Mucosa of stomach (tissue), 1 donor: ENCODE results near the gene NCKAP5.

ENCODE experiments used
- H3K27me3 ChIP-seq: one replicate; pipeline ENCODE4 v1.7.0; 2013; ENCODE audit warnings: mild to moderate bottlenecking, low read length; ENCODE audit not compliant: control insufficient read depth, insufficient read depth
- H3K36me3 ChIP-seq: one replicate; pipeline ENCODE4 v1.7.0; 2013; ENCODE audit warnings: low read length; ENCODE audit not compliant: control insufficient read depth, insufficient read depth
- H3K4me1 ChIP-seq: one replicate; pipeline ENCODE4 v1.7.0; 2013; ENCODE audit warnings: mild to moderate bottlenecking, low read length; ENCODE audit not compliant: control insufficient read depth, insufficient read depth
- H3K4me3 ChIP-seq: one replicate; pipeline ENCODE4 v1.7.0; 2013; ENCODE audit warnings: low read length
- H3K9ac ChIP-seq: one replicate; pipeline ENCODE4 v1.7.0; 2013; ENCODE audit warnings: mild to moderate bottlenecking, low read length, moderate library complexity
- H3K9me3 ChIP-seq: one replicate; pipeline ENCODE4 v1.7.0; 2013; ENCODE audit warnings: mild to moderate bottlenecking, low read length, moderate library complexity; ENCODE audit not compliant: control insufficient read depth
- donor health status: Pancreatic carcinoma.

NCKAP5 gene

DNA sequence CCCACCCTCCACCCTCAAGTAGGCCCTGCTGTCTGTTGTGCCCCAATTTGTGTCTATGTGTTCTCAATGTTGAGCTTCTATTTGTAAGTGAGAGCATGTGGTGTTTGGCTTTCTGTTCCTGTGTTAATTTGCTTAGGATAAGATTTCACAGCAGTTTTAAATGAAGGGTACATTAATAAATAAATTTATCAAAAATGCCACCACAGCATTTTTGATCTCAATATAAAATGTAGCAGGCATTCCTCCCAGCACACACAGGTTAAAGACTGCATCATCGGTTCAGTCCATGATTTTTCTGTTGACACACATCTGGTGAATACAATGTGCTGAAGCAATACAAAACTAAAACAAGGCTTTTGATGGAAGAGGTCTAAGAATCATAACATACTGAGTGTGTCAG is 486.2 kb downstream of the NCKAP5 start:
- no peaks in the 10 kb centered on the region for H3K4me1 ChIP-seq
- no peak overlapping the region for H3K4me3 ChIP-seq
- H3K9ac ChIP-seq = no peak overlapping the region
- no peaks in the 10 kb centered on the region for H3K36me3 ChIP-seq
- no peaks in the 10 kb centered on the region for H3K9me3 ChIP-seq
- H3K27me3 ChIP-seq = no peaks in the 10 kb centered on the region

- H3K36me3 ChIP-seq = no peaks in the 10 kb centered on the region
- no peak overlapping the region for H3K4me3 ChIP-seq
- no peaks in the 10 kb centered on the region for H3K9me3 ChIP-seq
- no peak overlapping the region for H3K9ac ChIP-seq
- H3K4me1 ChIP-seq = no peaks in the 10 kb centered on the region
- no peaks in the 10 kb centered on the region for H3K27me3 ChIP-seq
Observed at GRCh38 chr2:133080822-133081221, 487.4 kb downstream of the NCKAP5 start.

DNA sequence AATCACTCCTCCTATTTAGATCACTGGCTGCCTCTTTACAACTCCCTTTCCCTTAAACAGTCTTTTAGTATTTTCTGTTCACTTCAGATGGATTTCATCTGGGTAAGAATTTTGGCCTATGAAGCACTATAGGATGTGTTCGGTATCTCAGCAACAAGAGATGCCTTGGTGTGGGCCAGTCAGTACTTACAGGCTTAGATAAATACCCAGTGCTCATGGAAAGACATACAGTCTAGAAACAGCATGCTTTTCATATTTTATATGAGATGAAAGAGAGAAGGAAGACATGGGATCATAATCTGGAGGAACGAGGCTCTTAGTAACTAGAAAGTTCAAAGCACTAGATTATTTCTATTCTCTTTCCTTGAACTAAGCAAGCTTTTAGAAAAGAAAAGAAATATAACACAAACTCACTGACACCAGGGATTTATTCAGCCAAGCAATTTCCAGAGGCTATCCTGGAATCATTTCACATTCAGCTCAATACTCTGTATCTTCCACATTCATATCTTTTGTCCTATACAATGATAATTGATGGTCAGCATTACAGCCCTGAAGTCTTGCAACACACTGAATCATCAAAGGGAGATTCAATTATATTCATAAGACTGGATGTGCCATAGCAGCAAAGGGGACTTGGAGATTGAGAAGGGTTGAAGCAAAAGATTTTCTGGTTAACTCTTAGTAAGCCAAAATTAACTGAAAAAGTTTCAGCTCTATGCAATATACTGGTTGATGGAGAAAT is 489.4 kb downstream of the NCKAP5 start:
- no peaks in the 10 kb centered on the region for H3K9me3 ChIP-seq
- H3K27me3 ChIP-seq = no peaks in the 10 kb centered on the region
- H3K36me3 ChIP-seq = no peaks in the 10 kb centered on the region

GRCh38 chr2:133077269-133077822 is 490.9 kb downstream of the NCKAP5 start:
- no peaks in the 10 kb centered on the region for H3K27me3 ChIP-seq
- no peak overlapping the region for H3K9ac ChIP-seq
- H3K36me3 ChIP-seq = no peaks in the 10 kb centered on the region
- H3K4me3 ChIP-seq = no peak overlapping the region
- no peaks in the 10 kb centered on the region for H3K9me3 ChIP-seq
- H3K4me1 ChIP-seq = no peaks in the 10 kb centered on the region

More for the DNA sequence above, 489.4 kb downstream of the NCKAP5 start:
- no peak overlapping the region for H3K4me3 ChIP-seq
- no peak overlapping the region for H3K9ac ChIP-seq
- no peaks in the 10 kb centered on the region for H3K4me1 ChIP-seq

DNA sequence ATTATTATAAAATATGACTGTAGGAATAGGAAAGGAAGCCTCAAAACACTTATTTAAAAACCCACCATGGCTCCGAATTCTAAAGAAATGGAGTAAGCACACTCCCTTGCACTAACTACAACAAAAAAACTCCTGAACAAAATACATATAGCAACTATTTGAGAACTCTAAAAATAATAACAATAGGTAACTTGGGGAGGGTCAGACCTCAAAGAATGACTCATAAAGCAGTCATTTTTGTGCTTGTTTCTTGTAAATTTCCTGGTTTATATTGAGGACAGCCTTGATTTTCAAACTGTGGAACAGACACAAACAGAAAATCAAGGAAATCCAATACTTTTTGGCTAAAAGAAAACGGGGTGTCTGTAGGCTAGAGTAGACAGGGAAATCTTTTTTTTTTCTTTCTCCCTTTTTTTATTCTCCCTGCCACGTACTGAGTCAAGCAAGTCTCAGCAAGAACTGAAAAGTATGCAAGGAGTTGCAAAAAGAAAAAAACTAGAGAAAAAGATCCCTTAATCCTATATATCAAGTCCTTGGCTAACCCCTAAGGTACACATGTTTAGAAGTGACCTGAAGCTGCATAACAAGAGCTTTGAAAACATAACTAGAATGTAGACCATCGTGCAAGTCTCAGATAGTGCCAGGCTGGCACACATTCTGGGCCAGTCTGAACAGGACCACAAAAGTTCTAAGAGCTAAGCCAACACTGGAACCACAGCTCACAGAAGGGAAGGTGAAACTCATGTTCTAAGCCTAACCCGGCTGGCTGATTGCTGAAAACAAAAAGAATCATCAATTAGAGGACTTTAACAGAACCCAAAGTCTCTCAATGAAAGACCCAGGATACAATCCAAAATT is 495.2 kb downstream of the NCKAP5 start:
- H3K4me1 ChIP-seq = no peaks in the 10 kb centered on the region
- H3K27me3 ChIP-seq = no peaks in the 10 kb centered on the region
- no peak overlapping the region for H3K4me3 ChIP-seq
- no peak overlapping the region for H3K9ac ChIP-seq
- no peaks in the 10 kb centered on the region for H3K9me3 ChIP-seq
- H3K36me3 ChIP-seq = no peaks in the 10 kb centered on the region

DNA sequence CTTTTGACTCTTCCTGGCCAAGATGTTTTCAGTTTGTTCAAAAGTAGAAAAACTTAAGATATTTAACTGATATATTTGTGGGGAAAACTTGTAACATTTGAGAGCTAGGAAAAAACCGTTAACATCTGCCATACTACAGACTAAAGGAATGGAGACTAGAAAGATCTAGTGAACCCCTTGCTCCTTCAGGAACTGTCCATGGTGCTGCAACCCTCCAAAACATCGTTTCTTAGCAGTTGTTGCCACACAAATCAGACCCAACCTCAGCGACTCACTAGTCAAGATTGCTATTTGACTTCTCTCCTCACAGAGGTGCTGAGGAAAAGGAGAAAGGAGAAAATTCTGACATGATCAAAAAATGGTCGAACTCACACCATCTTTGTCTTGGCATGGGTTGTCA is 504.5 kb downstream of the NCKAP5 start:
- Histone ChIP-seq H3K27me3 (no peaks in the 10 kb centered on the region), H3K4me3 (no peak overlapping the region), H3K36me3 (no peaks in the 10 kb centered on the region), H3K9me3 (no peaks in the 10 kb centered on the region), H3K4me1 (no peaks in the 10 kb centered on the region), H3K9ac (no peak overlapping the region)

DNA sequence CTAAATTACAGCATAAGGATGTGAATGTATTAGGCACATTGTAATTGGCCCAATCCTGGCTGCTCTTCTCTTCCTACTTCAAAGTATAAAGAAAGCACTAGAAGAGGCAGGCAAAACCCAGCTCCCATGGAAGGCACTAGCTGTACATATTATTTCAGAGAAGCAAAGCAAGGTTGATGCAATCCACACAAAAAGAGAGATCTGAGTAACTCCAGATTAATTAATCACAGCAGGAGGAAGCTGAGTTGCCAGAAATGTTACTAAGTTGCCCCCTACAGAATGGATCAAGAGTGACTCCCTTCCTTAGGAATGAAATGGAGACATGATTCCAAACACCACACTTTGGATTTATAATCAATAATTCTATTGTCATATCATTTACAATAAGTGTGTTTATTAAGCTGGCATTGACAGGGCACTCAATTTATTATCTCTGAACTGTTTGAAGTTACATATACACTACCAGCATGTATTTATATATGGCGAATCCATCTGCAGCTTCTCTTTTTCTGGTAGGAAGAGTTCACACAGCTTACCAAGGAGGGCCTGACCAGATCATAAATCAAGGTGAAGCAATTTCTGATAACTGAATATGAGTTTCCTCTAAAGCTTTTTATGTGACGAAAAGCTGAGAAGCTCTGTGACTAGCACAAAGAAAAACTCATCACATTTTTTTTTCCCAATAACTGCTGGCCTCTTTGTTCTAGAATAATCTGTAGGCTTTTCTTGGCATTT is 505.2 kb downstream of the NCKAP5 start:
- no peak overlapping the region for H3K9ac ChIP-seq

GRCh38 chr2:133061874-133062593 is 506.2 kb downstream of the NCKAP5 start:
- Histone ChIP-seq H3K4me1 (no peaks in the 10 kb centered on the region), H3K4me3 (no peak overlapping the region), H3K9ac (no peak overlapping the region), H3K36me3 (no peaks in the 10 kb centered on the region), H3K27me3 (no peaks in the 10 kb centered on the region), H3K9me3 (no peaks in the 10 kb centered on the region)

More for the DNA sequence above, 505.2 kb downstream of the NCKAP5 start:
- H3K4me1 ChIP-seq = no peaks in the 10 kb centered on the region
- no peaks in the 10 kb centered on the region for H3K9me3 ChIP-seq
- H3K4me3 ChIP-seq = no peak overlapping the region
- H3K27me3 ChIP-seq = no peaks in the 10 kb centered on the region
- no peaks in the 10 kb centered on the region for H3K36me3 ChIP-seq

DNA sequence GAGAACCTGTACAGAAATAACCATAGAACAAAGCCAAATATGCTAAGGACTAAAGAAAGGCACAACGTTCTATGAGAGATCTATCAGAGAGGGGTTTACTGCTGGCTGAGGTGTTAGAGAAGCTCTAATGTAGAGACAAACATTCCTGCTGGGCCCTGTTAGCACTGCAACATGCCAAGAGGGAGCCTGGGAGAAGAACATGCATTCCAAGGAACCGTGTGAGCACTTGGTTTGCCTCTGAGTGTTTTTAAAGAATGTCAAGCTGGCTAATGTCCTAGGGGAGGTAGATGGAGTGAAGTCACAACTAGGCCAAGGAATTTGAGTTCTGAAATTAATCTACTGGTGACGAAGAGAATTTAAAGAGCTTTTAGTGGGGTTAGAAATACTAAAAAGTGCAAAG is 514.0 kb downstream of the NCKAP5 start:
- no peaks in the 10 kb centered on the region for H3K4me1 ChIP-seq
- H3K9ac ChIP-seq = no peak overlapping the region
- no peaks in the 10 kb centered on the region for H3K9me3 ChIP-seq
- no peaks in the 10 kb centered on the region for H3K27me3 ChIP-seq
- H3K4me3 ChIP-seq = no peak overlapping the region
- H3K36me3 ChIP-seq = no peaks in the 10 kb centered on the region

DNA sequence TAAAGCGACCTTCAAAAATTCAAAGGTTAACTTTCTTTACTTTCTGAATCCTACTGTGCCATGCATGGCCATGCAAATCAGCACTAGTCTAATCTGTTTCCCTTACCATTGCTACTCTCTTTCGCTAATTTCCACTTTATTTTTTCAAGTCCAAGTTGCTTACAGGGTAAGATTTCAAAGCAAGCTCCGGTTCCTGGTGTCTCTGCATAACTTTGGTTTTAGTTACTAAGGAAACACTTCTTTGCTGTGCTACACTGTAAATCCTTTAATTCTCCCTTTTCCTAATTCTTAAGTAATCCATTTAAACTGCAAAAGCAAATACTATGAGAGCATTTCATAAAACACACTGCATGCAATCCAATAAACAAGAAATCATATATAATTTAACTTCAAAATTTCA is 514.7 kb downstream of the NCKAP5 start:
- H3K4me1 ChIP-seq = no peaks in the 10 kb centered on the region
- H3K36me3 ChIP-seq = no peaks in the 10 kb centered on the region
- H3K9ac ChIP-seq = no peak overlapping the region
- no peaks in the 10 kb centered on the region for H3K9me3 ChIP-seq
- no peak overlapping the region for H3K4me3 ChIP-seq
- no peaks in the 10 kb centered on the region for H3K27me3 ChIP-seq

GRCh38 chr2:133045787-133046186 is 522.5 kb downstream of the NCKAP5 start:
- Histone ChIP-seq H3K36me3 (no peaks in the 10 kb centered on the region), H3K27me3 (no peaks in the 10 kb centered on the region), H3K9me3 (no peaks in the 10 kb centered on the region), H3K4me1 (no peaks in the 10 kb centered on the region), H3K9ac (no peak overlapping the region), H3K4me3 (no peak overlapping the region)
